H9 (cell line): ENCODE measurements around the gene PUM2. TPM values are rescaled to one million over a fixed set of nuclear protein-coding genes. Genes with fewer than 3 reads are reported as not detected.

Experiments used
- DNase-seq: peaks from one replicate; pipeline ENCODE4 v3.0.0-alpha.2; 2017
- H2AFZ ChIP-seq: one replicate; pipeline ENCODE4 v1.6.1; 2013; ENCODE audit warnings: mild to moderate bottlenecking, low read length, control low read depth, moderate library complexity
- H2AK5ac ChIP-seq: 2 replicates; pipeline ENCODE4 v1.6.1; 2013; ENCODE audit warnings: low read length, control low read depth, mixed read lengths; ENCODE audit not compliant: insufficient read length
- H2BK120ac ChIP-seq: one replicate; pipeline ENCODE4 v1.6.1; 2013; ENCODE audit warnings: low read depth, mild to moderate bottlenecking, low read length, control low read depth, inconsistent platforms; ENCODE audit not compliant: poor library complexity, severe bottlenecking
- H2BK12ac ChIP-seq: 2 replicates; pipeline ENCODE4 v1.6.1; 2013; ENCODE audit warnings: low read length, control low read depth, mixed read lengths, low read depth; ENCODE audit not compliant: insufficient read length
- H2BK15ac ChIP-seq: 2 replicates; pipeline ENCODE4 v1.6.1; 2013; ENCODE audit warnings: low read depth, low read length, control low read depth
- H2BK20ac ChIP-seq: one replicate; pipeline ENCODE4 v1.6.1; 2013; ENCODE audit warnings: low read depth, mild to moderate bottlenecking, low read length, control low read depth, inconsistent platforms; ENCODE audit not compliant: poor library complexity, severe bottlenecking
- H2BK5ac ChIP-seq: 2 replicates; pipeline ENCODE4 v1.6.1; 2013; ENCODE audit warnings: low read length, control low read depth, mixed read lengths; ENCODE audit not compliant: insufficient read length
- H3K14ac ChIP-seq: 2 replicates; pipeline ENCODE4 v1.6.1; 2013; ENCODE audit warnings: low read length, control low read depth; ENCODE audit not compliant: insufficient read depth
- H3K18ac ChIP-seq: 2 replicates; pipeline ENCODE4 v1.6.1; 2013; ENCODE audit warnings: low read depth, mild to moderate bottlenecking, mixed read lengths, low read length, control low read depth; ENCODE audit not compliant: insufficient read length
- H3K23ac ChIP-seq: 2 replicates; pipeline ENCODE4 v1.6.1; 2013; ENCODE audit warnings: low read length, control low read depth, mixed read lengths, low read depth; ENCODE audit not compliant: insufficient read length
- H3K23me2 ChIP-seq: 2 replicates; pipeline ENCODE4 v1.6.1; 2013; ENCODE audit warnings: low read depth, mild to moderate bottlenecking, mixed read lengths, low read length, control low read depth; ENCODE audit not compliant: insufficient read length, poor library complexity, severe bottlenecking
- H3K27ac ChIP-seq: 2 replicates; pipeline ENCODE4 v1.5.1; 2013; ENCODE audit warnings: low read length, control low read depth, mixed read lengths, low read depth; ENCODE audit not compliant: insufficient read length
- H3K27me3 ChIP-seq: 2 replicates; pipeline ENCODE4 v1.6.1; 2013; ENCODE audit warnings: low read length, control low read depth, inconsistent platforms; ENCODE audit not compliant: insufficient read depth
- H3K4ac ChIP-seq: 2 replicates; pipeline ENCODE4 v1.6.1; 2013; ENCODE audit warnings: low read depth, mild to moderate bottlenecking, control low read depth, inconsistent platforms, low read length, moderate library complexity
- H3K4me1 ChIP-seq: 2 replicates; pipeline ENCODE4 v1.6.1; 2013; ENCODE audit warnings: low read length, control low read depth, inconsistent platforms; ENCODE audit not compliant: insufficient read depth
- H3K4me2 ChIP-seq: 2 replicates; pipeline ENCODE4 v1.6.1; 2013; ENCODE audit warnings: low read length, control low read depth, mixed read lengths; ENCODE audit not compliant: insufficient read length, insufficient read depth
- H3K56ac ChIP-seq: 2 replicates; pipeline ENCODE4 v1.6.1; 2013; ENCODE audit warnings: low read depth, mild to moderate bottlenecking, mixed read lengths, low read length, control low read depth; ENCODE audit not compliant: insufficient read length
- H3K79me1 ChIP-seq: 2 replicates; pipeline ENCODE4 v1.6.1; 2013; ENCODE audit warnings: low read depth, mild to moderate bottlenecking, moderate library complexity, low read length, control low read depth, inconsistent platforms; ENCODE audit not compliant: insufficient read depth, poor library complexity, severe bottlenecking
- H3K79me2 ChIP-seq: 2 replicates; pipeline ENCODE4 v1.6.1; 2013; ENCODE audit warnings: low read length, control low read depth, inconsistent platforms; ENCODE audit not compliant: insufficient read depth
- H3K9ac ChIP-seq: 2 replicates; pipeline ENCODE4 v1.6.1; 2013; ENCODE audit warnings: low read length, control low read depth, mixed read lengths; ENCODE audit not compliant: insufficient read length; ENCODE audit errors: extremely low read depth
- H3K9me3 ChIP-seq: one replicate; pipeline ENCODE4 v1.6.1; 2013; ENCODE audit warnings: low read depth, low read length, inconsistent platforms; ENCODE audit not compliant: control insufficient read depth
- H3T11ph ChIP-seq: one replicate; pipeline ENCODE4 v1.6.1; 2013; ENCODE audit warnings: mild to moderate bottlenecking, low read length, control low read depth, inconsistent platforms
- H4K20me1 ChIP-seq: one replicate; pipeline ENCODE4 v1.6.1; 2013; ENCODE audit not compliant: control insufficient read depth, insufficient read length, insufficient read depth
- H4K5ac ChIP-seq: 2 replicates; pipeline ENCODE4 v1.6.1; 2013; ENCODE audit warnings: low read depth, mild to moderate bottlenecking, mixed read lengths, low read length, control low read depth; ENCODE audit not compliant: insufficient read length
- H4K8ac ChIP-seq: replicated peaks from 2 replicates; pipeline ENCODE4 v1.6.1; 2013; ENCODE audit warnings: low read length, control low read depth, mixed read lengths, low read depth; ENCODE audit not compliant: insufficient read length
- H4K91ac ChIP-seq: 2 replicates; pipeline ENCODE4 v1.6.1; 2013; ENCODE audit warnings: low read depth, mild to moderate bottlenecking, moderate library complexity, mixed read lengths, low read length, control low read depth; ENCODE audit not compliant: insufficient read length
- H3K27ac Mint-ChIP-seq, 3 experiments: 2 replicates in 2 of 3; 3 replicates in 1 of 3; pipeline ENCODE4 v1.8.0; 2020 to 2021; ENCODE audit warnings: mixed read lengths in 3 of 3, mild to moderate bottlenecking in 1 of 3, moderate library complexity in 1 of 3
- H3K27me3 Mint-ChIP-seq: 2 replicates; pipeline ENCODE4 v1.8.0; 2021; ENCODE audit warnings: low read depth, mild to moderate bottlenecking, moderate library complexity, mixed read lengths
- H3K36me3 Mint-ChIP-seq, 3 experiments: 2 replicates in 2 of 3; 3 replicates in 1 of 3; pipeline ENCODE4 v1.8.0; 2020 to 2021; ENCODE audit warnings: low read depth in 3 of 3, mixed read lengths in 3 of 3; ENCODE audit not compliant: insufficient read depth in 1 of 3
- H3K4me1 Mint-ChIP-seq, 2 experiments: 2 replicates each; pipeline ENCODE4 v1.8.0; 2020; ENCODE audit warnings: mixed read lengths in 2 of 2
- H3K4me3 Mint-ChIP-seq, 2 experiments: 2 replicates in 1 of 2; 3 replicates in 1 of 2; pipeline ENCODE4 v1.8.0; 2020 to 2021; ENCODE audit warnings: mild to moderate bottlenecking in 2 of 2, mixed read lengths in 2 of 2, moderate library complexity in 1 of 2
- H3K9me3 Mint-ChIP-seq, 2 experiments: 2 replicates in 1 of 2; 3 replicates in 1 of 2; pipeline ENCODE4 v1.8.0; 2020; ENCODE audit warnings: mild to moderate bottlenecking in 2 of 2, mixed read lengths in 2 of 2, moderate library complexity in 1 of 2
- WGBS: extraction: QIAGEN DNeasy Blood & Tissue Kit; methylation state at CpG from one replicate; pipeline ENCODE4 v1.1.7; 2013; ENCODE audit warnings: missing lambda C conversion rate, low lambda C conversion rate, mixed read lengths; ENCODE audit not compliant: insufficient read length; ENCODE audit errors: extremely low coverage; 5-methylcytosine and 5-hydroxymethylcytosine counted together
- total RNA-seq: library from RNA; stranded (reverse); gene quantifications from 2 replicates; pipeline ENCODE4 v1.2.1, GENCODE V29; 2021
- TF ChIP-seq, protein P1 (sequence below): fragments of 200-600 bp; sonication (generic); conservative IDR thresholded peaks from 3 replicates; pipeline ENCODE4 v1.8.0; 2021; ENCODE audit warnings: antibody characterized with exemption, mild to moderate bottlenecking

PUM2 gene
- total RNA-seq, 1 experiment from 2014 or later: 96.6 TPM

DNA sequence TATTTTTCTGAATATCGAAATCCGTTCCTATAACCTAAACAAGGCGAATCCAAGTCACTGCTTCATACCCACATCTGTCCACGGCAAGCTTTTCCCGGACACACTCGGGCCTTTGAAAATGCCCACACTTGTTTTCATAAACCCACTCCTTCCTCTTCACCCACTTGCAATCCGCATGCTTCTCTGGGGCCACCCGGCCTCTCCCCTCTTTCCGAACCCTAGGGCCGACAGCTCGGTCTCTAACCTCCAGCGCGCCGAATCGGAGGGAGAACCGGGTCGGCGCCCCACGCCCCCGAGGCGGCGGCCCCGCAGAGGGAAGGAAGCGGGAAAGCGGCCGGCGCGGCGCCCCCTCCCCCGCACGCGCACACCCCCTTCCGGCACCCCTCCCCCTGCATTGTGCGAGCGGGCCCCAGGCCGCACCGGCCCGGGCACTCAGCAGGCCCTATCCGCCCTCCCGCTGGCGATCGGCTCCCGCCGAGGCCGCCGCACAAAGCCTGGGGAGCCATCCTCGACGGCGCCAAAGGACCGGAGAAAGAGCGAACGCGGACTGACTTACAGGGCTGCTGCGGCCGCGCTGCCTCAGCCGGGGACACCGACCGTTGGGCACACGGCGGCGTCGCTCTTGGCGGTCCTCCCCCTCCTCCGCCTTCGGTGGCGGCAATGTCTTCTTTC is 467 bp downstream of the PUM2 start:
- Histone ChIP-seq H4K20me1 (no peaks in the 10 kb centered on the region), H3K79me1 (no peaks in the 10 kb centered on the region), H3K9ac (peak overlapping the region; percentile 100), H2BK15ac (no peak overlapping the region), H3T11ph (no peak overlapping the region), H3K27me3 (no peaks in the 10 kb centered on the region), H2BK12ac (peak overlapping the region; percentile 47), H2BK5ac (peak overlapping the region; percentile 90), H3K4me1 (peaks cover 2% of the 10 kb centered on the region), H3K79me2 (peaks cover 44% of the 10 kb centered on the region), H2AK5ac (no peak overlapping the region), H3K14ac (peak overlapping the region; percentile 100), H3K56ac (peak overlapping the region; percentile 89), H3K27ac (peak overlapping the region; percentile 88), H4K91ac (no peak overlapping the region), H2BK20ac (no peak overlapping the region), H3K9me3 (no peaks in the 10 kb centered on the region), H3K23me2 (peaks cover 7% of the 10 kb centered on the region), H4K5ac (peak overlapping the region; percentile 99), H2BK120ac (peak overlapping the region; percentile 52), H3K4ac (peak overlapping the region; percentile 70; the same call in 1 of the 2 replicates), H2AFZ (no peak overlapping the region), H3K18ac (peak overlapping the region; percentile 99), H3K23ac (no peak overlapping the region), H4K8ac (no peak overlapping the region), H3K4me2 (peak overlapping the region; percentile 88)
- no peaks in the 10 kb centered on the region for H3K9me3 Mint-ChIP-seq
- peak overlapping the region in 1 of 2 experiments; percentile 97; a peak in 4 of 5 replicates for H3K4me3 Mint-ChIP-seq
- TF ChIP-seq, protein P1, sequence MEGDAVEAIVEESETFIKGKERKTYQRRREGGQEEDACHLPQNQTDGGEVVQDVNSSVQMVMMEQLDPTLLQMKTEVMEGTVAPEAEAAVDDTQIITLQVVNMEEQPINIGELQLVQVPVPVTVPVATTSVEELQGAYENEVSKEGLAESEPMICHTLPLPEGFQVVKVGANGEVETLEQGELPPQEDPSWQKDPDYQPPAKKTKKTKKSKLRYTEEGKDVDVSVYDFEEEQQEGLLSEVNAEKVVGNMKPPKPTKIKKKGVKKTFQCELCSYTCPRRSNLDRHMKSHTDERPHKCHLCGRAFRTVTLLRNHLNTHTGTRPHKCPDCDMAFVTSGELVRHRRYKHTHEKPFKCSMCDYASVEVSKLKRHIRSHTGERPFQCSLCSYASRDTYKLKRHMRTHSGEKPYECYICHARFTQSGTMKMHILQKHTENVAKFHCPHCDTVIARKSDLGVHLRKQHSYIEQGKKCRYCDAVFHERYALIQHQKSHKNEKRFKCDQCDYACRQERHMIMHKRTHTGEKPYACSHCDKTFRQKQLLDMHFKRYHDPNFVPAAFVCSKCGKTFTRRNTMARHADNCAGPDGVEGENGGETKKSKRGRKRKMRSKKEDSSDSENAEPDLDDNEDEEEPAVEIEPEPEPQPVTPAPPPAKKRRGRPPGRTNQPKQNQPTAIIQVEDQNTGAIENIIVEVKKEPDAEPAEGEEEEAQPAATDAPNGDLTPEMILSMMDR: no peak
- peak overlapping the region; percentile 95 to 98 (median 96) for H3K27ac Mint-ChIP-seq
- H3K36me3 Mint-ChIP-seq: peaks cover 7 to 13% (median 7%) of the 10 kb centered on the region in 3 experiments; a peak in 6 of 7 replicates
- WGBS: no CpG with 5 or more reads among the region's 67 CpGs
- peaks cover 29 to 33% of the 10 kb centered on the region in 2 experiments for H3K4me1 Mint-ChIP-seq
- peak; percentile 63 for DNase-seq
- no peaks in the 10 kb centered on the region for H3K27me3 Mint-ChIP-seq
